GM19239 (cell line): ENCODE measurements around the gene TPGS1.

Source experiments
- DNase-seq: peaks from one replicate; pipeline ENCODE4 v3.0.0; 2011; ENCODE audit warnings: low spot score; ENCODE audit not compliant: insufficient read length
- FAIRE-seq: peaks from 2 replicates; lab custom pipeline; 2011; peaks lifted over from hg19 to GRCh38; lab: Jason Lieb, UNC

TPGS1 gene

DNA sequence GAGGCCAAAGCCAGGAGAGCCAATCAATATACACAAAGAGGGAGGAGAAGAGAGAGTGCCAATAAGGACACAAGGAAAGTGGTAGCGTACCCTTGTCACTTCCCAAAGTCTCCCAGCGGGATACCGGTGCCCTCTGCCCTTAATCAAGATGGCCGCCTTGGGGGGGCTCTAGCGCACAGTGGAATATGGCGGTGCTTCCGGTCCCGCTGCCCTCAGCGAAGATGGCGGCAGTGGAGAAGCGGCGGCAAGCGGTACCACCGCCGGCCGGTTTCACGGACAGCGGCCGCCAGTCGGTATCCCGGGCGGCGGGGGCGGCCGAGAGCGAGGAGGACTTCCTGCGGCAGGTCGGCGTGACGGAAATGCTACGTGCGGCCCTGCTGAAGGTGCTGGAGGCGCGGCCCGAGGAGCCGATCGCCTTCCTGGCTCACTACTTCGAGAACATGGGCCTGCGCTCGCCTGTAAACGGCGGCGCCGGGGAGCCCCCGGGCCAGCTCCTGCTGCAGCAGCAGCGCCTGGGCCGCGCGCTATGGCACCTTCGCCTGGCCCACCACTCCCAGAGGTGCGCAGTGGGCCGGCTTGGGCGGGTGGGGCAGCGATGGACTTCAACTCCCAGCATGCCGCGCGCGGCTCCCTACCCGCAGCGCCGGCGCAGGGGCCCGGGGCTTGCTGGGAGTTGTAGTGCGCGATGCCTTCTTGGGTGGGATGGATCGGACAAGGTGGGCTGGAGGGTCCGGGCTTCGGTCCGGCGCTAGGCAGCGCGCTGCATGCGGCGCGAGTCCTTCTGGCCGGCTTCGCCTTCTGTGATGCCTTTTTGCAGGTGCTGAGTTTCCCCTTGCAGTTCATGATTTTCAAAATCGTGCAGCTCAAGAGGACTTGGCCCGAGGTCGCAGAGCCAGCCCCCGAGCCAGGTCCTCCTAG, at the start of gene TPGS1:
Gene TPGS1, plus strand, starts transcription at position 212 of the 918 bp plus-strand sequence. Its CDS starts 10 bp downstream, at position 222.
- peak; percentile 68 for FAIRE-seq
- DNase-seq, result peak; percentile 71

- no peak for DNase-seq
- no peak for FAIRE-seq
Measured at GRCh38 chr19:457636-458035, 49.7 kb upstream of the TPGS1 start.

DNA sequence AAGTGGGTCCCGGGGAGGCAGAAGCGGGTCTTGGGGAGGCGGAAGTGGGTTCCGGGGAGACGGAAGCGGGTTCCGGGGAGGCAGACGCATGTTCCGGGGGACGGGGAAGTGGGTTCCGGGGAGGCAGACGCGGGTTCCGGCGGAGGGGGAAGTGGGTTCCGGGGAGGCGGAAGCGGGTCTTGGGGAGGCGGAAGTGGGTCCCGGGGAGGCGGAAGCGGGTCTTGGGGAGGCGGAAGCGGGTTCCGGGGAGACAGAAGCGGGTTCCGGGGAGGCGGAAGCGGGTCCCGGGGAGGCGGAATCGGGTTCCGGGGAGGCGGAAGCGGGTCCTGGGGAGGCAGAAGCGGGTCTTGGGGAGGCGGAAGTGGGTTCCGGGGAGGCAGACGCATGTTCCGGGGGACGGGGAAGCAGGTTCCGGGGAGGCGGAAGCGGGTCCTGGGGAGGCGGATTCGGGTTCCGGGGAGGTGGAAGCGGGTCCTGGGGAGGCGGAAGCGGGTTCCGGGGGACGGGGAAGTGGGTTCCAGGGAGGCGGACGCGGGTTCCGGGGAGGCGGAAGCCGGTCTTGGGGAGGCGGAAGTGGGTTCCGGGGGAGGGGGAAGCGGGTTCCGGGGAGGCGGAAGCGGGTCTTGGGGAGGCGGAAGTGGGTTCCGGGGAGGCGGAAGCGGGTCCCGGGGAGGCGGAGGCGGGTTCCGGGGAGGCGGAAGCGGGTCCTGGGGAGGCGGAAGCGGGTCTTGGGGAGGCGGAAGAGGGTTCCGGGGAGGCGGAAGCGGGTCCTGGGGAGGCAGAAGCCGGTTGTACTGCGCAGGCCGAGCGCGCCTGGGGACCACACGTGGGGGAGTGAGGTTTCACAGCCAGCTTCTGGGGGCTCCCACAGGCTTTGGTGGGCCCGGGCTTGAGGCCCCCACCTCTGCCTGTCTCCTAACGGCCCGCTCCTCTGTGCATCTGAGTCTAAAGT, 48.9 kb upstream of the TPGS1 start:
- DNase-seq (no peak), FAIRE-seq (no peak)

DNA sequence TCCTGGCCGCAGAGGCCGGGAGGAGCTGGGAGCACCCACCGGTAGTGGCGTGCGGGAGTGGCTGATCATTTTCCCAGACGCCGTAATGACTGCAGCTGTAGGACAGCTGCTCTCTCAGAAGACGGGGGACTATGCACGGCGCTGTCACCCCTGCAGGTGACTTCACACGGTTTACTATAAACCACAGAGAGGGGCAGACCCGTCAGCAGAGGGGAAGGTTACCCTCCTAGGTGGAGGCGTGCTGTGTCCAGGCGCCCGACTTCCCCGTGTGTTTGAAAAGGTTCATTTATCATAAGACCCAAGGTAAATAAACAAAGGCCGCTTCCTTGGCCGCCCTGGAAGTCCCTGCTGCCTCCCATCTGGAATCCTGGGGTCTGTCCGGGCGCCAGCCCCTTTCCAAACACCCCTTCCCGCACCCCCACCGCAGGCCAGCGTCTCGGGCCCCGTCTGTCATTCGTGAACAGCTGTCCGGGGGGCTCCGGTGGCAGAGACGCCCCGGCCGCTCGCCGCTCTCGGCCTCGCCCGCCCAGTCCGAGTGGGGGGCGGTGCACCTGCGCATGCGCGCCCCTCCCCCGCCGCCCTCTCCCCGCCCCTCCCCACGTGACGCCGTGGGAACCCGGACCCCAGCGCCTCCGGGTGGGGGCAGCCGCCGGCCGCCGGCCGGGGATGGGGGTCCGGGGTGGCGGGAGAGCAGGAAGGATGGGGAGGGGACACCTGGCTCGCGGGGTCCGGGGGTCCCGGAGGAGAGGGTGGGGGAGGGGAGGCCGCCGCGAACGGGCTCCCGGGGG, 47.4 kb upstream of the TPGS1 start:
- DNase-seq, result no peak
- no peak for FAIRE-seq

DNA sequence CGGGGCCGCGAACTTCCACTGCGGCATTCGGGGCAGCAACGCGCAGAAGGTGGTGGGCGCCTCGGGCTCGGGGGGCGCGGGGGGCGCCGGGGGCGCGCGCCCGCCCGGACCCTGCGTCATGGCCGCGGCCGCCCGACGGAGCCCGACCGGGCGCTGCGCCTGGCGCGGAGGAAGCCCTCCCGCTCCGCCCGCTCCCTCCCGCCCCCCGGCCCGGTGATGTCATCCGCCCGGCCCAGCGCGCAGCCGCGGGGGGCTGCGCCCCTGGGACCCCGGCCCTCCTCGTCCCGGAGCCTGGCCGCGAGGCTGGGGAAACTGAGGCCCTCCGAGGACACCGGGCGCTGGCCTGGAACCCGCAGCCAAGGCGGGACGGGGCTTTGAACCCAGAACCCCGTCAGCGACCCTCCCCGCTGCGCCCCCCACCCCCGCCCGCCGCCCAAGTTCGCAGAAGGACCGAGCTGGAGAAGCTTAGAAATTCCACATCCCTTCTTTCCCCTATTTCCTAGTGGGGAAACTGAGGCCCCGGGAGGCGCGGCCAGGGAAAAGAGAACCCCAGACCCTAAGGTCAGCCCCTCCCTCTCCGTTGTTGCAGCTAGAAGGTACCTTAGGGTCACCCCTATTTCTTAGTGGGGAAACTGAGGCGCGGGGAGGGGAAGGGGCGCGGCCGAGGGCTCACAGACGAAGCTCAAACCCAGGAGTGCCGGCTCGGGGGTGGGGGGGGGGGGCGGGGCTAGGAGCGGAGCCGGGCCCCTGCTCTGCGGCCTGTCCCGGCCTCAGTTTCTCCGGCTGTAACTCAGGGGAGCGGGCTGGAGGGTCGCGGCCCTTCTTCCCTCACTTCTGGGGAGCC, 46.2 kb upstream of the TPGS1 start, which contains the start of gene SHC2:
Gene SHC2, minus strand, starts transcription at position 157 of the 844 bp plus-strand sequence. Its CDS starts 37 bp downstream, at position 120.
- FAIRE-seq (no peak), DNase-seq (no peak)

GRCh38 chr19:461721-462551, 45.4 kb upstream of the TPGS1 start:
- DNase-seq (no peak), FAIRE-seq (no peak)

GRCh38 chr19:463483-464207, 43.7 kb upstream of the TPGS1 start:
- no peak for DNase-seq
- no peak for FAIRE-seq

- DNase-seq (no peak), FAIRE-seq (no peak)
Measured at GRCh38 chr19:464208-464545, 43.1 kb upstream of the TPGS1 start.

- DNase-seq, result no peak
- FAIRE-seq, result no peak
Measured at GRCh38 chr19:465056-465816, 42.1 kb upstream of the TPGS1 start.

GRCh38 chr19:467554-467953, 39.7 kb upstream of the TPGS1 start:
- DNase-seq, result no peak
- FAIRE-seq, result no peak

GRCh38 chr19:468587-469256, 38.6 kb upstream of the TPGS1 start:
- DNase-seq (no peak), FAIRE-seq (no peak)

DNA sequence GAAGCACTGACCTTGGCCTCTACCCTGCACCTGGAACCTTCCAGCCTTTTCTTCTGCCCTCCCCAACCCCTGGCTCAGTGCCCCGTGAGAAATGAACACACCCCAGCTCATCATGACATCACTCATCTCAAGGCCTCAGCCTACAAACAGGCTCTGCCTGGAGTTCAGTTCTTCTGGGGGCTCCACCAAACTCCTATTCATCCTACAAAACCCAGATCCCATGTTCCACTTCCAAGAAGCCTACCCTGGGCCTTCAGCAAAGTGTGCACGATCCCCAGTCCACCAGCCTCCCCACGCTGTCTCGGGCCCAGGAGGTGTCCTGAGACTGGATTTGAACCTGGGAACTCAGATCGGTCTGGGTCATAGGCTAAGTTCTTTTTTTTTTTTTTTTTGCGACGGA, 37.5 kb upstream of the TPGS1 start:
- FAIRE-seq (no peak), DNase-seq (no peak)

DNA sequence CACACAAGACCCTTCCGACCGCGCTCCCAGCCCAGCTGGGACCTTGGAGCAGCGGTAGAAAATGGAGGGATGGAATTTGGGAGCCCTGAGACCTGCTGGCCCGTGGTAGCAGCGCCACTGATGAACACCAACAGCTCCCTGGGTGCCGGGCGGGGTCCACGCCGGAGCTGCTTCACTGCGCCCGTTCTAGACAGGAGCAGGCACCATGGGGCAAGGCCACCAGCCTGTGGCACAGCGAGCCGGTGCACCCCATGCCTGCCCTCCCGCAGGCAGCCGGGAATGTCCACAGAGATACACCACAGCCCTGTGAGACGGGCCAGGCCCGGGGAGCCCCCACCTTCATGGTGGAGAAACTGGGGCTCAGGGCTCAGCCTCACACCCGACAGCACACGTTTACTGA, 36.6 kb upstream of the TPGS1 start:
- DNase-seq (no peak), FAIRE-seq (no peak)

GRCh38 chr19:472005-472858, 35.1 kb upstream of the TPGS1 start:
- no peak for DNase-seq
- FAIRE-seq, result no peak
